Upper lobe of right lung (tissue), 1 donor: ENCODE results near the gene TAF4B. TPM values are rescaled to one million over a fixed set of nuclear protein-coding genes. Genes with fewer than 3 reads are reported as not detected.

ENCODE experiments used
- ATAC-seq: fragments of 200-7000 bp; cut with Tn5 transposase; one replicate; pipeline ENCODE4 v1.9.1; 2020; ENCODE audit warnings: mild to moderate bottlenecking, moderate library complexity
- DNase-seq: peaks from one replicate; pipeline ENCODE4 v3.0.0-alpha.2; 2020
- H3K27ac ChIP-seq: fragments of 200-600 bp; one replicate; pipeline ENCODE4 v1.8.0; 2022
- H3K27me3 ChIP-seq: fragments of 200-600 bp; one replicate; pipeline ENCODE4 v1.8.0; 2022; ENCODE audit warnings: mild to moderate bottlenecking
- H3K36me3 ChIP-seq: fragments of 200-600 bp; one replicate; pipeline ENCODE4 v1.8.0; 2022
- H3K4me1 ChIP-seq: fragments of 200-600 bp; one replicate; pipeline ENCODE4 v1.8.0; 2022
- H3K4me3 ChIP-seq: fragments of 200-600 bp; one replicate; pipeline ENCODE4 v1.8.0; 2022; ENCODE audit warnings: mild to moderate bottlenecking
- H3K9me3 ChIP-seq: fragments of 200-600 bp; one replicate; pipeline ENCODE4 v1.8.0; 2022
- intact Hi-C: fragments of 100-400 bp; cut with DNase I; formaldehyde crosslinking; loops from one replicate; pipeline ENCODE4 v1.11.0; 2022
- total RNA-seq: library from RNA; stranded (reverse); fragmentation: NEBNext Ultra II Directional; extraction: Animal tissue kit (Norgen Biotek cat#: 25700); gene quantifications from one replicate; pipeline ENCODE4 v1.2.1, GENCODE V29; 2021
- TF ChIP-seq, protein P1 (sequence below): fragments of 200-600 bp; IDR thresholded peaks from one replicate; pipeline ENCODE4 v1.8.0; 2022; ENCODE audit warnings: antibody characterized with exemption
- donor health status: DM: no; HTN: yes; CAD: no; lungs with severe emphysema.

The TAF4B gene
- total RNA-seq, 1 donor from 2014 or later = 3.3 TPM

DNA sequence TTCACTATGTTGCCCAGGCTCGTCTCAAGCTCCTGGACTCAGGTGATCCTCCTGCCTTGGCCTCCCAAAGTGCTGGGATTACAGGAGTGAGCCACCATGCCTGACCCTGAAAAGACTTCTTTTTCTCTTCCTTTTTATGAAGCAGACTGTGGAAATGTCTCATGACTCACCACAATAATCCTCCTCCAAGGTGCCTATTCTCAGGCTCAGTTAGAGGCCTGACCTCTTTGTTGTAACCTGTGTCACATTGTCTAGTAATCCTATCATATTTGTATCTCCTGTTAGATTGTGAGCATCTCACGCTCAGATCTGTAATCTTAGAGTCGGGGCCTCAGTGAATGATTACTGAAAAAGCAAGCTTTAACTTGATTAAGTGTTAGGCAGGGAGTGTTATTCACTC lies 18.3 kb upstream of the TAF4B start:
- DNase-seq = no peak
- no peaks in the 10 kb centered on the region for H3K4me1 ChIP-seq
- TF ChIP-seq, protein P1, sequence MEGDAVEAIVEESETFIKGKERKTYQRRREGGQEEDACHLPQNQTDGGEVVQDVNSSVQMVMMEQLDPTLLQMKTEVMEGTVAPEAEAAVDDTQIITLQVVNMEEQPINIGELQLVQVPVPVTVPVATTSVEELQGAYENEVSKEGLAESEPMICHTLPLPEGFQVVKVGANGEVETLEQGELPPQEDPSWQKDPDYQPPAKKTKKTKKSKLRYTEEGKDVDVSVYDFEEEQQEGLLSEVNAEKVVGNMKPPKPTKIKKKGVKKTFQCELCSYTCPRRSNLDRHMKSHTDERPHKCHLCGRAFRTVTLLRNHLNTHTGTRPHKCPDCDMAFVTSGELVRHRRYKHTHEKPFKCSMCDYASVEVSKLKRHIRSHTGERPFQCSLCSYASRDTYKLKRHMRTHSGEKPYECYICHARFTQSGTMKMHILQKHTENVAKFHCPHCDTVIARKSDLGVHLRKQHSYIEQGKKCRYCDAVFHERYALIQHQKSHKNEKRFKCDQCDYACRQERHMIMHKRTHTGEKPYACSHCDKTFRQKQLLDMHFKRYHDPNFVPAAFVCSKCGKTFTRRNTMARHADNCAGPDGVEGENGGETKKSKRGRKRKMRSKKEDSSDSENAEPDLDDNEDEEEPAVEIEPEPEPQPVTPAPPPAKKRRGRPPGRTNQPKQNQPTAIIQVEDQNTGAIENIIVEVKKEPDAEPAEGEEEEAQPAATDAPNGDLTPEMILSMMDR = no peak
- ATAC-seq = no peak
- no peak overlapping the region for H3K4me3 ChIP-seq
- intact Hi-C loops = no loop called here
- H3K27me3 ChIP-seq = no peaks in the 10 kb centered on the region
- H3K9me3 ChIP-seq = no peaks in the 10 kb centered on the region
- H3K27ac ChIP-seq = no peak overlapping the region
- H3K36me3 ChIP-seq = no peaks in the 10 kb centered on the region

DNA sequence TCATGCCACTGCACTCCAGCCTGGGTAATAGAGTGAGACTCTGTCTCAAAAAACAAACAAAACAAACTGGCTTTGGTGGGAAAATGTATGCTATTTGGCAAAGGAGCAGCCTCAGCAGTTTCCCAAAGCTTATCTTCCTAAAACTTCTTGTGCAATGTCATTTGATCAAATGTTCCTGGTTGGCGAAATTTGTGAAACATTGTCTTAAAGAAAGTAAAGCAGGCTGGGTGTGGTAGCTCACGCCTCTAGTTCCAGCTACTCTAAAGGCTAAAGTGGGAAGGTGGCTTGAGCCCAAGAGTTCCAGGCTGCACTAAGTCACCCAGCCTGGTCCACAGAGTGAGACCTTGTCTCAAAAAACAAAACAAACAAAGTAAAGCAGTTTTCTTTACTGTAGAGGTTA lies 17.3 kb upstream of the TAF4B start:
- Histone ChIP-seq H3K4me3 (no peak overlapping the region), H3K27me3 (no peaks in the 10 kb centered on the region), H3K4me1 (no peaks in the 10 kb centered on the region), H3K9me3 (no peaks in the 10 kb centered on the region), H3K36me3 (no peaks in the 10 kb centered on the region), H3K27ac (no peak overlapping the region)
- ATAC-seq (peak; percentile 86), DNase-seq (no peak)
- TF ChIP-seq, protein P1 = no peak
- intact Hi-C loops = no loop called here

DNA sequence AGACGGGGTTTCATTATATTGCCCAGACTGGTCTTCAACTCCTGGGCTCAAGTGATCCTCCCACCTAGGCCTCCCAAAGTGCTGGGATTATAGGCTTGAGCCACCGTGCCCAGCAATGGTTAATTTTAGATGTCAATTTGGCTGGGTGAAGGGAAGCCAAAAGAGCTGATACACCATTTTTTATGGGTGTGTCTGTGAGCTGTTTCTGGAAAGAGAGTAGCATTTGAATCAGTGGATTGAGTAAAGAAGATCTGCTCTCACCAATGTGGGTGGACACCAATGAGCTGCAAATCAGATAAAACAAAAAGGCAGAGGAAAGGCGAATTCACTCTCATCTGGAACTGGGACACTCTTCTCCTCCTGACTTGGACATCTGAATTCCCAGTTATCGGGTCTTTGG lies 16.1 kb upstream of the TAF4B start:
- no peaks in the 10 kb centered on the region for H3K4me1 ChIP-seq
- no peak overlapping the region for H3K4me3 ChIP-seq
- no peaks in the 10 kb centered on the region for H3K9me3 ChIP-seq
- no peak overlapping the region for H3K27ac ChIP-seq
- DNase-seq (no peak), ATAC-seq (no peak)
- H3K27me3 ChIP-seq = no peaks in the 10 kb centered on the region
- H3K36me3 ChIP-seq = no peaks in the 10 kb centered on the region
- TF ChIP-seq, protein P1 = no peak
- intact Hi-C loops = no loop called here

DNA sequence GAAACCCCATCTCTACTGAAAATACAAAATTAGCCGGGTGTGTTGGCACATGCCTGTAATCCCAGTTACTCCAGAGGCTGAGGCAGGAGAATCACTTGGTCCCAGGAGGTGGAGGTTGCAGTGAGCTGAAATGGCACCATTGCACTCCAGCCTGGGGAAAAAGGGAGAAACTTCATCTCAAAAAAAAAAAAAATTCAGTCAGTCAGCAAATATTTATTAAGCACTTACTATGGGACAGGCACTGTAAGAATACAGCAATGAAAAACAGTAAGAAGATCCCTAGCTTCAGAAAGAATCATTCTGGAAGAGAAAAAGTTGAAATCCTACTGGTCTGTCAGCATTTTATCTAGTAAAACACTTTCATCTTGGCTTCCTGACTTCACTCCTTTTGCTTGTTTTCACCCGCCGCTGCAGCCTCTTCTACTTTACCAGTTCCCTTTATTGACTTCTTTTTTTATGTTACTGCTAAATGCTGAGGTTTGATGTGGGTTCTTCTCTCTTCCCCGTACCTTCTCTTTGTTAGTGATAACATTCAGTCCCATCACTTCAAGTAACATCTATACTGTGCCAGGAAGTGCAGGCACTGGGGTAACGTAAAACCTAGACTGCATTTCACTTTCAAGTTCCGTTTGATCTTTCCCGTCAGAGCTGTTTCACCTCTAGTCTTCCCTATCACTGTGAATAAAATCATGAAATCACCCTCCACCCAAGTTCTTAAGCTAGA lies 10.8 kb upstream of the TAF4B start:
- Histone ChIP-seq H3K9me3 (no peaks in the 10 kb centered on the region), H3K4me1 (no peaks in the 10 kb centered on the region), H3K27me3 (no peaks in the 10 kb centered on the region), H3K4me3 (no peak overlapping the region), H3K27ac (no peak overlapping the region), H3K36me3 (no peaks in the 10 kb centered on the region)
- TF ChIP-seq, protein P1 = no peak
- DNase-seq (no peak), ATAC-seq (no peak)
- intact Hi-C loops = no loop called here

DNA sequence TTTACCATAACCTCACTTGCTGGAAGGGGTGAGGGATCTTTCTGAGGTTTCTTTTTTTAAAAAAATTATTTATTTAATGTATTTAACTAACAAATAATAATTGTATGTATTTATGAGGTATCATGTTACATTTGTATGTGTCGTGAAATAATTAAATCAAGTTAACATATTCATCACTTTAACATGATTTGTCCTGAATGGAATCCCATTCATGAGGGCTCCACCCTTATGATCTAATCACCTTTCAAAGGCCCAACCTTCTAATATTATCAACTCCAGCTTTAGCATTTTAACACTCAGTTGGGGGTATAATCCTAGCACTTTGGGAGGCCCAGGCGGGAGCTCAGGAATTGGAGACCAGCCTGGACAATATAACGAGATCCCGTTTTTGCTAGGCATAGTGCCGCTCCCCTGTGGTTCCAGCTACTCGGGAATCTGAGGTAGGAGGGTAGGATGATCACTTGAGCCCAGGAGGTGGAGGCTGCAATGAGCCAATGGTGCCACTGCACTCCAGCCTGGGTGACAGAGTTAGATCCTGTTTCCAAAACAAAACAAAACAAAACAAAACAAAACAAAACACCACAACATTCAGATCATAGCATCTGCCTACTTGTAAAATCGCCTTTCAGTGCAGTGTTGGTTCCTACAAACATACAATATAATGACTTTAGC lies 1.1 kb upstream of the TAF4B start:
- Histone ChIP-seq H3K27me3 (no peaks in the 10 kb centered on the region), H3K4me1 (peaks cover 8% of the 10 kb centered on the region), H3K9me3 (no peaks in the 10 kb centered on the region), H3K4me3 (no peak overlapping the region), H3K36me3 (no peaks in the 10 kb centered on the region), H3K27ac (no peak overlapping the region)
- intact Hi-C loops = no loop called here
- DNase-seq (no peak), ATAC-seq (no peak)
- TF ChIP-seq, protein P1 = no peak
